ENCODE data around the gene PGS1.

PGS1 gene

GRCh38 chr17:78365561-78366108 is 12.8 kb upstream of the PGS1 start:
- DNase-seq (ENCODE audit: low read depth) = no peak

- no peak for DNase-seq (ENCODE audit: low read depth)
Measured at GRCh38 chr17:78366109-78366848, 12.2 kb upstream of the PGS1 start.

GRCh38 chr17:78367193-78367592 is 11.3 kb upstream of the PGS1 start:
- DNase-seq (ENCODE audit: low read depth) = no peak

GRCh38 chr17:78368348-78368747 is 10.1 kb upstream of the PGS1 start:
- no peak for DNase-seq (ENCODE audit: low read depth)

GRCh38 chr17:78368854-78369495 is 9.5 kb upstream of the PGS1 start:
- DNase-seq (ENCODE audit: low read depth) = no peak

- DNase-seq (ENCODE audit: low read depth) = no peak
Measured at GRCh38 chr17:78369791-78370381, 8.6 kb upstream of the PGS1 start.

- DNase-seq (ENCODE audit: low read depth) = no peak
Measured at GRCh38 chr17:78371056-78371455, 7.4 kb upstream of the PGS1 start.

GRCh38 chr17:78372841-78373240 is 5.6 kb upstream of the PGS1 start:
- no peak for DNase-seq (ENCODE audit: low read depth)

GRCh38 chr17:78374189-78374588 is 4.3 kb upstream of the PGS1 start:
- DNase-seq (ENCODE audit: low read depth) = no peak

GRCh38 chr17:78374631-78375274 is 3.7 kb upstream of the PGS1 start:
- DNase-seq (ENCODE audit: low read depth) = no peak

GRCh38 chr17:78375401-78376151 is 2.9 kb upstream of the PGS1 start:
- peak; percentile 89 for DNase-seq (ENCODE audit: low read depth)

- no peak for DNase-seq (ENCODE audit: low read depth)
Measured at GRCh38 chr17:78376161-78376560, 2.3 kb upstream of the PGS1 start.

GRCh38 chr17:78377858-78378224 is 608 bp upstream of the PGS1 start:
- no peak for DNase-seq (ENCODE audit: low read depth)

GRCh38 chr17:78379131-78379491 is 662 bp downstream of the PGS1 start:
- DNase-seq (ENCODE audit: low read depth) = no peak

- no peak for DNase-seq (ENCODE audit: low read depth)
Measured at GRCh38 chr17:78380370-78380769, 1.9 kb downstream of the PGS1 start.

GRCh38 chr17:78381601-78382232 is 3.3 kb downstream of the PGS1 start:
- DNase-seq (ENCODE audit: low read depth) = no peak

GRCh38 chr17:78383725-78384471 is 5.4 kb downstream of the PGS1 start:
- peak; percentile 88 for DNase-seq (ENCODE audit: low read depth)

- no peak for DNase-seq (ENCODE audit: low read depth)
Measured at GRCh38 chr17:78384479-78385175, 6.2 kb downstream of the PGS1 start.

- DNase-seq (ENCODE audit: low read depth) = no peak
Measured at GRCh38 chr17:78387977-78388941, 9.8 kb downstream of the PGS1 start.

All from non-pigmented ciliary epithelial cell (primary cell).